ENCODE results near the gene GSE1.
"Not testable (repeated sequence)": the region's sequence is repeated elsewhere in the genome, so short reads cannot be mapped to it uniquely, and the experiment has no call there.

GSE1 gene

GRCh38 chr16:85584819-85585282 is 28.3 kb upstream of the GSE1 start:
- no peak for DNase-seq (ENCODE audit: low read depth, low spot score)

GRCh38 chr16:85585711-85586110 is 27.4 kb upstream of the GSE1 start:
- Histone ChIP-seq H3K27me3 (ENCODE audit: control insufficient read depth, insufficient read depth, low read length) (no peaks in the 10 kb centered on the region), H3K4me3 (ENCODE audit: low read length) (no peak overlapping the region), H3K27ac (ENCODE audit: low read length) (no peak overlapping the region), H3K4me1 (ENCODE audit: control insufficient read depth, insufficient read depth, low read length) (peaks cover 32% of the 10 kb centered on the region), H3K36me3 (ENCODE audit: control insufficient read depth, insufficient read depth, low read length) (no peaks in the 10 kb centered on the region), H3K9me3 (ENCODE audit: control insufficient read depth, insufficient read depth, low read length) (no peaks in the 10 kb centered on the region)
- WGBS (ENCODE audit: insufficient coverage, insufficient read length): no CpG with 5 or more reads among the region's 7 CpGs
- no peak for DNase-seq (ENCODE audit: low read depth, low spot score)

More at GRCh38 chr16:85584819-85585282, 28.3 kb upstream of the GSE1 start:
- no peaks in the 10 kb centered on the region for H3K9me3 ChIP-seq (ENCODE audit: control insufficient read depth, insufficient read depth, low read length)
- H3K27me3 ChIP-seq (ENCODE audit: control insufficient read depth, insufficient read depth, low read length): no peaks in the 10 kb centered on the region
- H3K36me3 ChIP-seq (ENCODE audit: control insufficient read depth, insufficient read depth, low read length): no peaks in the 10 kb centered on the region
- peaks cover 34% of the 10 kb centered on the region for H3K4me1 ChIP-seq (ENCODE audit: control insufficient read depth, insufficient read depth, low read length)
- no peak overlapping the region for H3K27ac ChIP-seq (ENCODE audit: low read length)
- H3K4me3 ChIP-seq (ENCODE audit: low read length): no peak overlapping the region
- WGBS (ENCODE audit: insufficient coverage, insufficient read length): no CpG with 5 or more reads among the region's 20 CpGs

- no peak for DNase-seq (ENCODE audit: low read depth, low spot score)
- no CpG with 5 or more reads among the region's 31 CpGs for WGBS (ENCODE audit: insufficient coverage, insufficient read length)
- H3K4me1 ChIP-seq (ENCODE audit: control insufficient read depth, insufficient read depth, low read length): peaks cover 29% of the 10 kb centered on the region
- no peak overlapping the region for H3K4me3 ChIP-seq (ENCODE audit: low read length)
- H3K27me3 ChIP-seq (ENCODE audit: control insufficient read depth, insufficient read depth, low read length): no peaks in the 10 kb centered on the region
- no peaks in the 10 kb centered on the region for H3K36me3 ChIP-seq (ENCODE audit: control insufficient read depth, insufficient read depth, low read length)
- H3K27ac ChIP-seq (ENCODE audit: low read length): no peak overlapping the region
- no peaks in the 10 kb centered on the region for H3K9me3 ChIP-seq (ENCODE audit: control insufficient read depth, insufficient read depth, low read length)
These were observed 26.6 kb upstream of the GSE1 start for GRCh38 chr16:85586380-85587104.

- WGBS (ENCODE audit: insufficient coverage, insufficient read length): no CpG with 5 or more reads among the region's 26 CpGs
- Histone ChIP-seq H3K9me3 (ENCODE audit: control insufficient read depth, insufficient read depth, low read length) (no peaks in the 10 kb centered on the region), H3K27me3 (ENCODE audit: control insufficient read depth, insufficient read depth, low read length) (no peaks in the 10 kb centered on the region), H3K4me3 (ENCODE audit: low read length) (no peak overlapping the region), H3K36me3 (ENCODE audit: control insufficient read depth, insufficient read depth, low read length) (no peaks in the 10 kb centered on the region), H3K27ac (ENCODE audit: low read length) (no peak overlapping the region), H3K4me1 (ENCODE audit: control insufficient read depth, insufficient read depth, low read length) (peaks cover 21% of the 10 kb centered on the region)
- DNase-seq (ENCODE audit: low read depth, low spot score): no peak
These were observed 25.2 kb upstream of the GSE1 start for GRCh38 chr16:85587762-85588556.

GRCh38 chr16:85588562-85589503 is 24.3 kb upstream of the GSE1 start:
- Histone ChIP-seq H3K9me3 (ENCODE audit: control insufficient read depth, insufficient read depth, low read length) (no peaks in the 10 kb centered on the region), H3K27me3 (ENCODE audit: control insufficient read depth, insufficient read depth, low read length) (no peaks in the 10 kb centered on the region)

GRCh38 chr16:85589688-85590505 is 23.2 kb upstream of the GSE1 start:
- no peak overlapping the region for H3K4me3 ChIP-seq (ENCODE audit: low read length)
- H3K27me3 ChIP-seq (ENCODE audit: control insufficient read depth, insufficient read depth, low read length): no peaks in the 10 kb centered on the region
- no peak for DNase-seq (ENCODE audit: low read depth, low spot score)
- H3K27ac ChIP-seq (ENCODE audit: low read length): no peak overlapping the region
- peaks cover 11% of the 10 kb centered on the region for H3K4me1 ChIP-seq (ENCODE audit: control insufficient read depth, insufficient read depth, low read length)
- H3K9me3 ChIP-seq (ENCODE audit: control insufficient read depth, insufficient read depth, low read length): no peaks in the 10 kb centered on the region
- 100% methylated on average over 11 of the region's 20 CpGs for WGBS (ENCODE audit: insufficient coverage, insufficient read length)
- H3K36me3 ChIP-seq (ENCODE audit: control insufficient read depth, insufficient read depth, low read length): no peaks in the 10 kb centered on the region

More at GRCh38 chr16:85588562-85589503, 24.3 kb upstream of the GSE1 start:
- peaks cover 17% of the 10 kb centered on the region for H3K4me1 ChIP-seq (ENCODE audit: control insufficient read depth, insufficient read depth, low read length)
- no peak overlapping the region for H3K4me3 ChIP-seq (ENCODE audit: low read length)
- no CpG with 5 or more reads among the region's 27 CpGs for WGBS (ENCODE audit: insufficient coverage, insufficient read length)
- H3K27ac ChIP-seq (ENCODE audit: low read length): no peak overlapping the region
- DNase-seq (ENCODE audit: low read depth, low spot score): no peak
- H3K36me3 ChIP-seq (ENCODE audit: control insufficient read depth, insufficient read depth, low read length): no peaks in the 10 kb centered on the region

GRCh38 chr16:85590506-85590832 is 22.7 kb upstream of the GSE1 start:
- WGBS (ENCODE audit: insufficient coverage, insufficient read length): 100% methylated on average over 3 of the region's 12 CpGs

GRCh38 chr16:85591381-85591780 is 21.7 kb upstream of the GSE1 start:
- Histone ChIP-seq H3K27ac (ENCODE audit: low read length) (no peak overlapping the region), H3K9me3 (ENCODE audit: control insufficient read depth, insufficient read depth, low read length) (no peaks in the 10 kb centered on the region)
- no CpG with 5 or more reads among the region's 11 CpGs for WGBS (ENCODE audit: insufficient coverage, insufficient read length)

More at GRCh38 chr16:85590506-85590832, 22.7 kb upstream of the GSE1 start:
- no peaks in the 10 kb centered on the region for H3K36me3 ChIP-seq (ENCODE audit: control insufficient read depth, insufficient read depth, low read length)
- peaks cover 11% of the 10 kb centered on the region for H3K4me1 ChIP-seq (ENCODE audit: control insufficient read depth, insufficient read depth, low read length)
- no peak overlapping the region for H3K4me3 ChIP-seq (ENCODE audit: low read length)
- H3K9me3 ChIP-seq (ENCODE audit: control insufficient read depth, insufficient read depth, low read length): no peaks in the 10 kb centered on the region
- no peaks in the 10 kb centered on the region for H3K27me3 ChIP-seq (ENCODE audit: control insufficient read depth, insufficient read depth, low read length)
- H3K27ac ChIP-seq (ENCODE audit: low read length): no peak overlapping the region
- no peak for DNase-seq (ENCODE audit: low read depth, low spot score)

GRCh38 chr16:85592277-85592676 is 20.8 kb upstream of the GSE1 start:
- not testable (repeated sequence) for H3K4me3 ChIP-seq (ENCODE audit: low read length); H3K27ac ChIP-seq (ENCODE audit: low read length); H3K4me1 ChIP-seq (ENCODE audit: control insufficient read depth, insufficient read depth, low read length); H3K36me3 ChIP-seq (ENCODE audit: control insufficient read depth, insufficient read depth, low read length); DNase-seq (ENCODE audit: low read depth, low spot score); H3K27me3 ChIP-seq (ENCODE audit: control insufficient read depth, insufficient read depth, low read length); H3K9me3 ChIP-seq (ENCODE audit: control insufficient read depth, insufficient read depth, low read length)
- no CpG with 5 or more reads among the region's 8 CpGs for WGBS (ENCODE audit: insufficient coverage, insufficient read length)

More at GRCh38 chr16:85591381-85591780, 21.7 kb upstream of the GSE1 start:
- DNase-seq (ENCODE audit: low read depth, low spot score): no peak
- no peaks in the 10 kb centered on the region for H3K36me3 ChIP-seq (ENCODE audit: control insufficient read depth, insufficient read depth, low read length)
- no peaks in the 10 kb centered on the region for H3K27me3 ChIP-seq (ENCODE audit: control insufficient read depth, insufficient read depth, low read length)
- no peak overlapping the region for H3K4me3 ChIP-seq (ENCODE audit: low read length)
- H3K4me1 ChIP-seq (ENCODE audit: control insufficient read depth, insufficient read depth, low read length): peaks cover 11% of the 10 kb centered on the region
